Left hindlimb (tissue), 1 donor: ENCODE data around the gene KRTAP23-1.

Source experiments
- DNase-seq: peaks from one replicate; pipeline ENCODE4 v3.0.0-alpha.2; 2018

The KRTAP23-1 gene, protein sequence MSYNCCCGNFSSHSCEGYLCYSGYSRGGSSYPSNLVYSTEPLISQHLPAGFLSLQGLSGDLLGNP

GRCh38 chr21:30348506-30348905 is at the start of gene KRTAP23-1:
Gene KRTAP23-1 (minus strand): TSS chr21:30348606. CDS start chr21:30348606, 0 bp downstream.
- no peak for DNase-seq

DNA sequence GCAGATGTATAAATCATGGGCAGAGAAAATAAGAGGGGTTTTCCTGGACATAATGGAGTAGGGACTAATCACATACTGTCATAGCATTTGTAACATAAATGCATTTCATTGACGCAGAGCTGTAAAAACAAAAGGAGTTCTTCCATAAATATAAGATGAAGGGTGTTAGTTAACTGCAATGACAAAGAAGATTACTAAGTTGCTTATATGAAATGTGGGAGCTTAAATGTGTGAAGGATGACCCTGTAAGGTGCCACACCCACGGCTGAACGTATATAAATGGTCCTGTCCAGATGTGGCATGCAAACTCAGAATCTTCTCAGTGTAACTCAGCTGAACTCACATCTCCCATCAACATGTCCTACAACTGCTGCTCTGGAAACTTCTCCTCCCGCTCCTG is 47.3 kb upstream of the KRTAP23-1 start, which contains the start of gene KRTAP13-1:
KRTAP13-1 (plus strand) TSS at position 301 of the 400 bp plus-strand sequence; CDS start at position 357, 56 bp downstream.
- no peak for DNase-seq

GRCh38 chr21:30391492-30392025 is 43.2 kb upstream of the KRTAP23-1 start:
- no peak for DNase-seq

DNA sequence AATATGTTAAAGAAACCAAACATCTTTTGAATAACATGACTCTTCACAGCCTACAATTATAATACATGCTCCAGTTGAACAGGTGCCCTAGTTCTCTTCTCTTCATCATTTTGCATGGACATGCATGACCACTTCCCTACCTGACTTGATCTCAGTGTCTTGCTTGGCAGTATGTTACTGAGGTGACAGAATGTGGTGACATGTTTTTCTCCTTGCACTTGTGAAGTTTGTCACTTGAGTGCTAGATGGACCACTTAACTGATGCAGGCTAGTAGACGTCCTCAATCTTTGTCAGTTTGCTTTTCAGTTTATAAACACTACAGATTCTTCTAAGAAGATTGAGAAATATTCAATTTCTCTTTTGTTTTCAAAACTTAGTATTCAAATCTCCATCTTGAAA is 33.8 kb upstream of the KRTAP23-1 start:
- DNase-seq: no peak

DNA sequence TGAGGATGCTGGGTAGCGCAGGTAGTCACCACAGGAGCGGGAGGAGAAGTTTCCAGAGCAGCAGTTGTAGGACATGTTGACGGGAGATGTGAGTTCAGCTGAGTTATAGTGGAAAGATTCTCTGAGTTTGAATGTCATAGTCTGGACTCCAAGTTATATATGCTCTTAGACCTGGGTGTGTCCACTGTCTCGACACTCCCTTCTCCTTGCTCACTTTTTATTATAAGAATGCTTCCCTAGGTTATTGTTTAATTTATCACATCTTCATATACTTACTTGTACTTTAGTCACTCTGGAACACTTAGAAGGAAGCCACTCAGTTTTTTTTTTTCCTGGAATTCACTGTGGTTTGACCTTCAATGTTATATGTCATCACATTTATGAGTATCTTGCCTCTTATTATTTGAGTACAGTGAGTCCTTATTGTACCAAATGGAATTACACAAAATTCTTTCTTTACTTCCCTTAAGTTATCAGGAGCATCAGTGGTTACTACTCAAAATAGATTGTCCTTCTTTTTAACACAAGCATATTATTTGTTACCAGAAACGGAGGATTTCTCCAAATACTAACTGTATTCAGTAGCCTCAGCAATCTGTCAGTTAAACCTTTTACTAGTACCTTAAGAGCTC is 23.8 kb upstream of the KRTAP23-1 start, which contains the start of gene KRTAP13-2:
KRTAP13-2 (minus strand) TSS at position 133 of the 632 bp plus-strand sequence; CDS start at position 75, 58 bp downstream.
- no peak for DNase-seq

GRCh38 chr21:30355906-30356305 is 7.5 kb upstream of the KRTAP23-1 start:
- DNase-seq: no peak

- DNase-seq: no peak
These were observed 6.1 kb upstream of the KRTAP23-1 start for GRCh38 chr21:30354308-30355005.

- DNase-seq: no peak
These were observed 3.1 kb upstream of the KRTAP23-1 start for GRCh38 chr21:30351534-30351933.

DNA sequence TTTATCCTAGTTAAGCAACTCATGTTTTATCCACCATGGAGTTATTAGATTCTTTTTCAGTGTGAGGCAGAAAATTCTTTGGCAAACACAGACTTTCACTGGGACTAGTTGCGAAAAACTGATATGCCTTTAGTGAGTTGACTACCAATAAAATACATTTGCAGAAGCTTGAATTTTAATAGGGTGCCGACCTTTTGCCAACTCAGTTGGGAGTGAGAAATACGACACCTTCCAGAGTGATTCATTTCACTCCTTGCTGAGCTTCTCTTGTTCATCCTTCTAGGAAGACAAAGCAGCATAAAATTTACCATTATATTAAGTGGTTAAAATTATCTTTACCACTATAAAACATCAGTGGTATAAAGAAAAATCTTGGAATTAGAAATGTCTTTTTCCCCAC is 1.2 kb upstream of the KRTAP23-1 start:
- no peak for DNase-seq

DNA sequence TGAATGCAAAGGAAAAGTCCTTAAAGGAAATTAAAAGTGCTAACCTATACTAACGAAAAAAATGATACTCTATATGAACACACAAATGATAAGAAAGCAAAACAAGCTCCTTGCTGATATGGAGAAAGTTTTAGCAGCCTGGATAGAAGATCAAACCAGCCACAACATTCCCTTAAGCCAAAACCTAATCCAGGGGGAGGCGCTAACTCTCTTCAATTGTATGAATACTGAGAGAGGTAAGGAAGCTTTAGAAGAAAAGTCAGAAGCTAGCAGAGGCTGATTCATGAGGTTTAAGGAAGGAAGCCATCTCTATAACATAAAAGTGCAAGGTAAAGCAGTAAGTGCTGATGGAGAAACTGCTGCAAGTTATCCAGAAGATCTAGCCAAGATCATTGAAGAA is 3.4 kb downstream of the KRTAP23-1 start:
- DNase-seq: no peak

- DNase-seq: no peak
These were observed 7.5 kb downstream of the KRTAP23-1 start for GRCh38 chr21:30340714-30341573.

- DNase-seq: no peak
These were observed 9.7 kb downstream of the KRTAP23-1 start for GRCh38 chr21:30338717-30339116.

GRCh38 chr21:30337772-30338171 is 10.6 kb downstream of the KRTAP23-1 start:
- no peak for DNase-seq

DNA sequence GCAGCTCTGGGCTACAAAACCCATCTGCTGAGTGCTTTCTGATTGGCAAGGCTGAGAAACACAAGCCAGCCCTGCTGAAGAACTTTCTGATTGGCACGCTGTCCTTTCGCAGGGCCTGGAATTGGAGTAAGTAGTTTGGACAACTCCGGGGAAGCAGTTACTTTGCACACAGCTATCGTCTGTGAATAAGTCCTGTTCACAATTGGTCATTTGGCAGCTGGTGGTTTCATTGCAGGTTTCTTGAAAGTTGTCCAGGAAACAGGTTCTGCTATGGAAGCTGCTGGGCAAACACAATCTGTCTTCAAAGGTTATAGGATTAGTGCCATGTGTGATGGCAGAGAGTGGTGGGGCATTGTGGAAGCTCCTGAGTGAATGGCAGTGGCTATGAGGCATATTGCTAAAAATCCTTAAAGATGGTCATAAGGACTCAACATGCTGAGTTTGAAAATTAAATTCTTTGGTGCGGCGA is 11.1 kb downstream of the KRTAP23-1 start, which contains the start of gene KRTAP27-1:
KRTAP27-1 (minus strand) TSS at position 419 of the 469 bp plus-strand sequence; CDS start at position 393, 26 bp downstream.
- no peak for DNase-seq

- DNase-seq: no peak
These were observed 11.8 kb downstream of the KRTAP23-1 start for GRCh38 chr21:30336596-30336995.

DNA sequence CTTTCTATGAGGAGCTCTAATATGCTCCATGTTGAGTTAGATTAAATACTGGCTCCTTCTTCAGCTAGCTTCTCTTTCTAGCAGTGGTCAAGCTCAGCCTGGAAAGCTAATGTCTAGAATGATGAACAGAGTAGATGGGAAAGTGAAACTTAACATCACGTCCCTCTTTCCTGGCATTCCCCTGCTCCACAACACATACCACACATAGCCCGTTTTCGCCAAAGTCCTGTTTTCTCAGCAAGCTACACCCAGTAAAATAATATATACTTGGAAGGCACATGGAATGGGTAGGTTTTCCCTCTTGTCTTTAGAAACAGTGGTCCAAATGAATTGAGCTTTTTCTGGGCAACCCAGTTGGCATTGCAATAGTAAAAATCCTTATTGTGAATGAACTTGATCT is 14.7 kb downstream of the KRTAP23-1 start:
- no peak for DNase-seq

- no peak for DNase-seq
These were observed 15.7 kb downstream of the KRTAP23-1 start for GRCh38 chr21:30332681-30333080.

DNA sequence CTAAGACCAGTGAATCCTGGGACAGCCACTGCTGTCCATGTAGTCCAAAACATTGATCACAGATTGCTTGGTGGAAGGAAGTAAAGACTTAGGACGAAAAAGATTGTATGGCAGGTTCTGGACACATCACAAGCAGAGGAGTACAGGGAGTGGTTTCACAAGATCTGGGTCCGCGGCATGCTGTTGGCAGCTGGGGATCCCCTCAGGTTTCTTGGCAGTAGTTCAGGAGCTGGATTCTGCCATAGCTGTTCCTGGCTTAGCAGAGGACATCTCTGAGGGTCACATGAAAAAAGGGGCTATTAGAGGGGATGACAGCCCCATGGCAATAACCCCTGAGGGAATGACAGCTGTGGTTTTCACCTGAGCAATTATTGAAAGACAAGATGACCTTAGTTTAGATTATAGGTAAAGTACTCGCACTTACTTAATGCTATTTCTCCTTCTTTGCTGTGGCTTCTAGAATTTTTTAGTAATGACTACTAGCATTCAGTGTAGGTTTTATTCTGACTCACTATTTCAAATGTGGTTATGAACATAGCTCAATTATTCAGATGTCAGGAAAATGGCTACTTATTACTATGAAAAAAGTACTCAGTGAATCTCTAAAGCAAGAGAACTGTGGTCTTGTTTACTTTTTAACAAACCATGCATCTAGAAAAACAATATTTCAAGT is 19.1 kb downstream of the KRTAP23-1 start:
- no peak for DNase-seq

GRCh38 chr21:30326390-30326789 is 22.0 kb downstream of the KRTAP23-1 start:
- no peak for DNase-seq

DNA sequence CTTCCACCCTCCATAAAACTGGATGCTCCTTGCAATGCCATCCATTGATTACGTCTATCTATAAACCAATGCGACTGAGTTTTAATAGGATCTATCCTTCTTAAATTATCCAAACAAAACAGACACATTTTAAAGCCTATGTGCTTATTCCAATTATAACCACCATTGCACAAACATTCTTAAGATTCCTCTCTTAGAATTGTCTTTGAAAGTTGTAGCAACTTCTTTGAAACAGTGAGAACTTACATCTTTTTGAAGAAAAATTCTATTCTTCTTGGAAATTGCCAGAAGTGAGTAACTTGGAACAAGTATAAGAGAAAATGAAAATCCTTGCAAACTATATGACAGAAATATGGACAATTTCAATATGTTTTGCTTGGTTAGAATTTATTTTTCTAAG is 28.2 kb downstream of the KRTAP23-1 start, which contains the start of gene KRTAP26-1:
KRTAP26-1 (minus strand) TSS at position 101 of the 400 bp plus-strand sequence. CDS start 280 bp downstream, outside the sequence.
- no peak for DNase-seq

DNA sequence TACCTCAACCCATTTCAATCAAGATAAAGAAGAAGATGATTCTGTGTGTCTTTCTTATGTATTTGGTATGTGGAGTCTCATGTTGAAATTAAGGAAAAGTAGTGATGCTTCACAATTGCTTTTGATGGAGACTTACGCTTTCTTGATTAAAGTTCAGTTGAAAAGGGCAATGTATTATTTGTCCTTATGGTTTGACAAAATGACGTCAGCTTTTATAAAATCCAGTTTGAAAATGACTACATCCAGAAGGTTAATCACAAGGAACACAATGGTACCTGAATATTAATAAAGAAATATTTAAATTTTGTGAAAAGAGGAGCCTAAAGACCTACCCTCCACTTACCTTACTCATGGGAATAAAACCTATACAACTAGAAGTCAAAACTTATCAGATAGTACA is 32.7 kb downstream of the KRTAP23-1 start:
- no peak for DNase-seq

GRCh38 chr21:30306884-30307283 is 41.5 kb downstream of the KRTAP23-1 start:
- no peak for DNase-seq
